AG10803 (cell line): ENCODE measurements around the gene ARHGDIA.

Experiments
- DNase-seq: peaks from one replicate; pipeline ENCODE4 v3.0.0; 2010; ENCODE audit warnings: low read depth
- H3K4me3 ChIP-seq: 2 replicates; pipeline ENCODE4 v1.5.1; 2011; ENCODE audit warnings: mild to moderate bottlenecking, low read length, control low read depth
- TF ChIP-seq, protein P1 (sequence below): conservative IDR thresholded peaks from 2 replicates; pipeline ENCODE4 v1.5.1; 2011; ENCODE audit warnings: mild to moderate bottlenecking, low read length, control low read depth, inconsistent platforms

ARHGDIA gene

DNA sequence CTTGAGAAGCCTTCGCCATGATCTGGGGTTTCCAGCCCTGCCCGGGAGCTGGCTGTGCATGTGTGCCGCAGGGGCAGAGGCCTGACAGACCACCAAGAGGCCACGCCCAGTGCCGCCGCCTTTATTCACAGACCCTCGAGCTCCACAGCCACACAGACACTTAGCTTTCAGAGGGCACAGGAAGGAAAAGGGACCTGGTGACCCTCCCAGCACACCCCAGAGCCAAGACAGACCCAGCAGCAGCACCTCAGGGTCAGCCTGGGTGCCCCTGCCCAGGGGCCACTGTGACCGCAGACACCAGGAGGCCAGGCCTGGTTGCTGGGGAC is 48.9 kb downstream of the ARHGDIA start:
- TF ChIP-seq, protein P1, sequence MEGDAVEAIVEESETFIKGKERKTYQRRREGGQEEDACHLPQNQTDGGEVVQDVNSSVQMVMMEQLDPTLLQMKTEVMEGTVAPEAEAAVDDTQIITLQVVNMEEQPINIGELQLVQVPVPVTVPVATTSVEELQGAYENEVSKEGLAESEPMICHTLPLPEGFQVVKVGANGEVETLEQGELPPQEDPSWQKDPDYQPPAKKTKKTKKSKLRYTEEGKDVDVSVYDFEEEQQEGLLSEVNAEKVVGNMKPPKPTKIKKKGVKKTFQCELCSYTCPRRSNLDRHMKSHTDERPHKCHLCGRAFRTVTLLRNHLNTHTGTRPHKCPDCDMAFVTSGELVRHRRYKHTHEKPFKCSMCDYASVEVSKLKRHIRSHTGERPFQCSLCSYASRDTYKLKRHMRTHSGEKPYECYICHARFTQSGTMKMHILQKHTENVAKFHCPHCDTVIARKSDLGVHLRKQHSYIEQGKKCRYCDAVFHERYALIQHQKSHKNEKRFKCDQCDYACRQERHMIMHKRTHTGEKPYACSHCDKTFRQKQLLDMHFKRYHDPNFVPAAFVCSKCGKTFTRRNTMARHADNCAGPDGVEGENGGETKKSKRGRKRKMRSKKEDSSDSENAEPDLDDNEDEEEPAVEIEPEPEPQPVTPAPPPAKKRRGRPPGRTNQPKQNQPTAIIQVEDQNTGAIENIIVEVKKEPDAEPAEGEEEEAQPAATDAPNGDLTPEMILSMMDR = no peak
- no peak for DNase-seq
- H3K4me3 ChIP-seq = no peak overlapping the region

- H3K4me3 ChIP-seq = no peak overlapping the region
- DNase-seq = peak; percentile 73
- TF ChIP-seq, protein P1 = peak; percentile 65
Measured at GRCh38 chr17:81821603-81822311, 49.4 kb downstream of the ARHGDIA start.

GRCh38 chr17:81821147-81821546 is 50.0 kb downstream of the ARHGDIA start:
- H3K4me3 ChIP-seq = no peak overlapping the region
- TF ChIP-seq, protein P1 = no peak
- DNase-seq = no peak

DNA sequence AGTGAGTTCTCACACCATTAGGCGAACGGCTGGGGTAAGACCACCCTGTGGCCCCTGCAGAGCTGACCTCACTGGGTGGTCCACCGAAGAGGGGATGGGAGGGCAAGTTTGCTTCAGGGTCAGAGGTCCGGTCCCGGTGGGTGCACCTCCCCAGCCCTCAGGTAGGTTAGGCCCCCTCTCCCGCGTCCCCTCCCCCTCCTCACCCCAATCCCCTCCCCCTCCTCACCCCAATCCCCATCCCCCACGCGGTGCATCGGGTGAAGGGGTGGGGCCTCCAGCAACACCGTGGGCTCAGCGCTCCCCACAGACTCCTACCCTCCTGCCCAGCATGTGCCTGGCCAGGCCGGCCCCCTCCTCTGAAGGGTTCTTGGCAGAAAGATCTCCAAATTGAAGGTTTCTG is 51.4 kb downstream of the ARHGDIA start:
- H3K4me3 ChIP-seq = no peak overlapping the region
- TF ChIP-seq, protein P1 = no peak
- DNase-seq = no peak

- H3K4me3 ChIP-seq = no peak overlapping the region
- DNase-seq = no peak
- TF ChIP-seq, protein P1 = no peak
Measured at GRCh38 chr17:81817758-81818147, 53.4 kb downstream of the ARHGDIA start.
